ENCODE measurements around the gene CEP250.

The CEP250 gene

GRCh38 chr20:35564905-35565304 lies 109.5 kb downstream of the CEP250 start:
- DNase-seq (ENCODE audit: low spot score) = no peak
- TF ChIP-seq CTCF (IDR thresholded peaks at IDR 0.05; ENCODE audit: extremely low read depth, missing control alignments) = no peak

- no peak for DNase-seq (ENCODE audit: low spot score)
- TF ChIP-seq CTCF (IDR thresholded peaks at IDR 0.05; ENCODE audit: extremely low read depth, missing control alignments) = no peak
Measured at GRCh38 chr20:35568645-35569044, 113.2 kb downstream of the CEP250 start.
